HG03565 (cell line): ENCODE data around the gene SLC4A4.

ENCODE experiments used
- ATAC-seq: cut with Tn5 transposase; IDR thresholded peaks from one replicate; pipeline ENCODE4 v1.9.1; 2021; ENCODE audit warnings: mild to moderate bottlenecking, moderate library complexity; ENCODE audit not compliant: unreplicated experiment

Gene SLC4A4

GRCh38 chr4:71468116-71468710 lies 129.4 kb downstream of the SLC4A4 start:
- ATAC-seq, result no peak

GRCh38 chr4:71469541-71469940 lies 130.7 kb downstream of the SLC4A4 start:
- ATAC-seq, result no peak

- ATAC-seq, result no peak
These were observed 131.7 kb downstream of the SLC4A4 start for GRCh38 chr4:71470524-71470923.

GRCh38 chr4:71472946-71473345 lies 134.1 kb downstream of the SLC4A4 start:
- no peak for ATAC-seq

- ATAC-seq, result no peak
These were observed 134.9 kb downstream of the SLC4A4 start for GRCh38 chr4:71473541-71474240.

GRCh38 chr4:71474731-71475130 lies 135.9 kb downstream of the SLC4A4 start:
- ATAC-seq, result no peak

GRCh38 chr4:71476240-71476639 lies 137.4 kb downstream of the SLC4A4 start:
- no peak for ATAC-seq

- ATAC-seq, result no peak
These were observed 147.9 kb downstream of the SLC4A4 start for GRCh38 chr4:71486550-71487343.

GRCh38 chr4:71487344-71487920 lies 148.6 kb downstream of the SLC4A4 start:
- ATAC-seq, result no peak

GRCh38 chr4:71494539-71494938 lies 155.7 kb downstream of the SLC4A4 start:
- no peak for ATAC-seq

- ATAC-seq, result no peak
These were observed 156.6 kb downstream of the SLC4A4 start for GRCh38 chr4:71495454-71495853.

- ATAC-seq, result no peak
These were observed 158.3 kb downstream of the SLC4A4 start for GRCh38 chr4:71497078-71497477.

- no peak for ATAC-seq
These were observed 159.2 kb downstream of the SLC4A4 start for GRCh38 chr4:71498002-71498401.

- ATAC-seq, result no peak
These were observed 159.8 kb downstream of the SLC4A4 start for GRCh38 chr4:71498625-71499024.

GRCh38 chr4:71501992-71502391 lies 163.2 kb downstream of the SLC4A4 start:
- ATAC-seq, result no peak

- ATAC-seq, result no peak
These were observed 179.6 kb downstream of the SLC4A4 start for GRCh38 chr4:71518283-71518989.

- no peak for ATAC-seq
These were observed 181.5 kb downstream of the SLC4A4 start for GRCh38 chr4:71520308-71520707.

GRCh38 chr4:71520850-71521249 lies 182.0 kb downstream of the SLC4A4 start:
- no peak for ATAC-seq

GRCh38 chr4:71524756-71525155 lies 185.9 kb downstream of the SLC4A4 start:
- no peak for ATAC-seq

GRCh38 chr4:71526637-71527406 lies 188.0 kb downstream of the SLC4A4 start:
- ATAC-seq, result peak; percentile 54
